Adrenal gland (tissue), 12 donors: ENCODE measurements around the gene FKBP3. TPM values are rescaled to one million over a fixed set of nuclear protein-coding genes. Genes with fewer than 3 reads are reported as not detected.

ENCODE experiments used
- DNase-seq, 7 donors: peaks; one replicate each; pipeline ENCODE4 v3.0.0-alpha.2; 2019 to 2020
- H3K27ac ChIP-seq, 5 donors: fragments of 200-600 bp; sonication (generic) in 4 of 5; 1 replicate in 3 of 5; 2 replicates in 2 of 5; pipeline versions ENCODE4 v1.5.1 to v1.8.0; 2016 to 2020; ENCODE audit warnings: mild to moderate bottlenecking in 1 of 5
- H3K27me3 ChIP-seq: fragments of 200-600 bp; 2 replicates; pipeline ENCODE4 v1.8.0; 2021
- H3K36me3 ChIP-seq, 2 donors: fragments of 200-600 bp; replicated peaks in 1 of 2; 1 replicate in 1 of 2; 2 replicates in 1 of 2; pipeline versions ENCODE4 v1.5.1 to v1.8.0; 2018 to 2022
- H3K4me1 ChIP-seq, 2 donors: fragments of 200-600 bp; replicated peaks in 1 of 2; 1 replicate in 1 of 2; 2 replicates in 1 of 2; pipeline versions ENCODE4 v1.5.1 to v1.8.0; 2018 to 2021
- H3K4me3 ChIP-seq, 4 donors: fragments of 200-600 bp; sonication (generic) in 3 of 4; one replicate each; pipeline ENCODE4 v1.5.1; 2016 to 2018
- H3K9me3 ChIP-seq, 3 donors: fragments of 200-600 bp; sonication (generic) in 1 of 3; replicated peaks in 1 of 3; 1 replicate in 2 of 3; 2 replicates in 1 of 3; pipeline versions ENCODE4 v1.5.1 to v1.8.0; 2016 to 2021
- CTCF ChIP-seq, 6 experiments: fragments of 450-650 bp in 4 of 6; fragments of 200-600 bp in 2 of 6; sonication (generic) in 1 of 6; IDR thresholded peaks; 1 replicate in 5 of 6; 2 replicates in 1 of 6; pipeline versions ENCODE4 v1.5.1 to v1.8.0; 2016 to 2021; ENCODE audit warnings: antibody characterized with exemption in 6 of 6, mild to moderate bottlenecking in 2 of 6, moderate library complexity in 1 of 6
- POLR2A ChIP-seq, 2 donors: fragments of 450-650 bp; IDR thresholded peaks; one replicate each; pipeline ENCODE4 v1.6.1; 2017; ENCODE audit warnings: antibody characterized with exemption in 2 of 2, mild to moderate bottlenecking in 2 of 2, moderate library complexity in 1 of 2
- WGBS, 4 donors: extraction: QIAGEN DNeasy Blood & Tissue Kit in 2 of 4; methylation state at CpG; one replicate each; pipeline versions ENCODE4 v1.1.5 to v1.1.7; 2013 to 2017; 5-methylcytosine and 5-hydroxymethylcytosine counted together
- intact Hi-C, 2 donors: fragments of 100-400 bp; cut with DNase I; formaldehyde crosslinking; loops; one replicate each; pipeline versions ENCODE4 v1.14.1 to v1.15.0; 2022 to 2023
- polyA plus RNA-seq, 3 donors: library from polyadenylated mRNA; stranded (reverse); fragments of 200-250 nt in 2 of 3; fragments of 350-450 nt in 1 of 3; fragmentation: Illumina TruSeq in 1 of 3; extraction: RNeasy Lipid Tissue Mini Kit (QIAGEN cat#74804) in 1 of 3; gene quantifications; one replicate each; pipeline ENCODE4 v1.2.3, GENCODE V29; 2013 to 2014
- total RNA-seq, 9 donors: library from RNA; depleted of rRNA in 4 of 9; stranded (reverse); fragments of >200 nt in 4 of 9; fragments of 120-200 nt in 1 of 9; fragmentation: NEBNext Ultra II Directional in 1 of 9; extraction: Animal tissue kit (Norgen Biotek cat#: 25700) in 1 of 9; gene quantifications; one replicate each; pipeline versions ENCODE4 v1.1.0 to v1.2.4, GENCODE V29; 2013 to 2023
- donor health status: healthy with polysubstance abuse.
- donor health status: Bipolar disorder and iron deficiency.
- donor health status: DM: yes; HTN: yes; CAD: no.
- donor health status: DM: no; HTN: no; CAD: no.
- donor health status: DM: no; HTN: no; CAD: no.
- donor health status: DM: yes; HTN: yes; CAD: no.

Gene FKBP3
- total and polyA plus RNA-seq, 12 donors: 15.7 to 146 (median 48.7) TPM

- DNase-seq: no peak
- no peak overlapping the region for H3K27ac ChIP-seq
- H3K27me3 ChIP-seq: no peaks in the 10 kb centered on the region
- WGBS, 4 donors: 81 to 84% (median 82%) methylated on average over 3 of the region's 3 CpGs
- H3K4me1 ChIP-seq: no peaks in the 10 kb centered on the region
- TF ChIP-seq CTCF (IDR thresholded peaks at IDR 0.05): no peak
- no peak for TF ChIP-seq POLR2A (IDR thresholded peaks at IDR 0.05)
- H3K36me3 ChIP-seq: peaks cover 0 to 69% of the 10 kb centered on the region in 2 donors
- peaks cover 0 to 3% (median 0%) of the 10 kb centered on the region in 3 donors for H3K9me3 ChIP-seq
- intact Hi-C loops: no loop called here
- no peak overlapping the region for H3K4me3 ChIP-seq
Observed at GRCh38 chr14:45114327-45114726, 20.0 kb downstream of the FKBP3 start.

- WGBS, 4 donors: 88 to 93% (median 90%) methylated on average over 6 of the region's 6 CpGs
- intact Hi-C loops: no loop called here
- Histone ChIP-seq H3K4me3 (no peak overlapping the region), H3K27ac (no peak overlapping the region), H3K36me3 (peaks cover 0 to 69% of the 10 kb centered on the region in 2 donors), H3K9me3 (peaks cover 0 to 3% (median 0%) of the 10 kb centered on the region in 3 donors), H3K4me1 (no peaks in the 10 kb centered on the region), H3K27me3 (no peaks in the 10 kb centered on the region)
- TF ChIP-seq POLR2A (IDR thresholded peaks at IDR 0.05) (no peak), CTCF (IDR thresholded peaks at IDR 0.05) (no peak)
- no peak for DNase-seq
Observed at GRCh38 chr14:45112896-45113781, 21.1 kb downstream of the FKBP3 start.

- intact Hi-C loops: no loop called here
- Histone ChIP-seq H3K27me3 (no peaks in the 10 kb centered on the region), H3K9me3 (no peaks in the 10 kb centered on the region), H3K4me1 (no peaks in the 10 kb centered on the region), H3K36me3 (peaks cover 0 to 60% of the 10 kb centered on the region in 2 donors), H3K4me3 (no peak overlapping the region), H3K27ac (no peak overlapping the region)
- no peak for TF ChIP-seq CTCF (IDR thresholded peaks at IDR 0.05)
- no peak for TF ChIP-seq POLR2A (IDR thresholded peaks at IDR 0.05)
- DNase-seq: no peak
- 96 to 100% (median 99%) methylated on average over 1 of the region's 1 CpG for WGBS, 4 donors
Observed at GRCh38 chr14:45104561-45104960, 29.7 kb downstream of the FKBP3 start.

- Histone ChIP-seq H3K27me3 (no peaks in the 10 kb centered on the region), H3K27ac (no peak overlapping the region), H3K4me3 (no peak overlapping the region), H3K9me3 (no peaks in the 10 kb centered on the region), H3K36me3 (peaks cover 0 to 57% of the 10 kb centered on the region in 2 donors), H3K4me1 (no peaks in the 10 kb centered on the region)
- TF ChIP-seq POLR2A (IDR thresholded peaks at IDR 0.05) (no peak), CTCF (IDR thresholded peaks at IDR 0.05) (no peak)
- DNase-seq: no peak
- intact Hi-C loops: no loop called here
Observed at GRCh38 chr14:45103806-45104205, 30.5 kb downstream of the FKBP3 start.
